T-helper 1 cell treated with Interleukin-12 subunit alpha and Interleukin-12 subunit beta and Interleukin-4 antibody, amounts not matched to agents 30 ng/mL and 1 ng/mL, for 36 hours (primary cell): ENCODE results near the gene POMZP3. TPM values are rescaled to one million over a fixed set of nuclear protein-coding genes. Genes with fewer than 3 reads are reported as not detected.
"Not testable (repeated sequence)": the region's sequence is repeated elsewhere in the genome, so short reads cannot be mapped to it uniquely, and the experiment has no call there.

Experiments
- intact Hi-C: fragments of 100-400 bp; cut with micrococcal nuclease; formaldehyde crosslinking; loops from one replicate; pipeline ENCODE4 v1.15.1; 2024
- total RNA-seq: library from RNA; stranded (reverse); gene quantifications from 2 replicates; pipeline ENCODE4 v1.2.3, GENCODE V29; 2022

The POMZP3 gene
- total RNA-seq, 1 donor from 2014 or later = 9.6 TPM

DNA sequence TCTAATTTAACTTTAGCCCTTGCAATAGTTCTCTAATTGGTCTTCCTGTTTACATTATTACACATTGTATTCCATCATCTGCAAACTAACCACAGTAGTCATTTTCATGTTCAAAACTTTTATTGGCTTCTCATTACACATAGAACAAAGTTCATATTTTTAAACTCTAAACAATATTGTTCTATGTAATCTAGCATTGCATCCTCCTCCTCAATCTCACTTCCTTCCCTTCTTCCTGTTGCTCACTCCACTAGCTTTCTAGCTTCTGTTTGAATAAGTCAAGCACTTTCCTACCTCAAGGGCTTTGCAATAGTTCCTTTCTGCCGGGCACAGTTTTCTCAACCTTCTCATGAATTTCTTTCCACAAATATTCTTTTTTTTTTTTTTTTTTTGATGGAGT, 38.5 kb downstream of the POMZP3 start:
- intact Hi-C loops = not testable (repeated sequence)

DNA sequence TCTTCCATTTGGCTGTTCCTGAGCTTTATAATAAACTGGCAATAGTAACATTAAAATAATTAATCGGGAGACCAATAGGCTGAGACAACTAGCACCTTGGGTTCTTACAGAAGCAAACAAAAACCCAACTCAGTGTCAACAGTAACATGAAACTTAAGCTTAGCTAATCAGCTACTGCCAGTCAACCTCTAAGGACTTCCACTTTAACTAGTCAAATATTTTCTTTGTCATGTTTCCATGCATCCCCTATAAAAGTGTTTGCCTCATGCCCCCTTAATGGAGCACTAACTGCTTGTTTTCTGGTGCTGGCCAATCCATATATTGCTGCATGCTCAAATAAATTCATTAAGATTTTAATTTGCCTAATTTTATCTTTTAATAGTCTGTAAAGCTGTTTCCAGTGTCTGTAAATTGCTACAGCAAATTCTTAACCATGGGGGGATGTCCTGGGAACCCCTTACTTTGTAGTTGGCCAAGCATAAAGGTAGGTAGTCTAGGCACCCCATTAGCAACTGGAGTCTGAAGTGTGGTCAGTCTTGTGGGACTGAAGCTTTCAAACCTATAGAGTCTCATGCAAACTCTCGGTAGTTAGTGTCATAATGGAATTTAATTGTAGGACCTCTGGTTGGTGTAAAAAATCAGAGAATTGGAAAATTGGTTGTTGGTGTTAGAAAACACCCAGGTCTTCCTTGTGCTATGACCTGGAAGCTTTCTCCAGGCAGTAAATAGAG, 40.3 kb downstream of the POMZP3 start:
- intact Hi-C loops = not testable (repeated sequence)

DNA sequence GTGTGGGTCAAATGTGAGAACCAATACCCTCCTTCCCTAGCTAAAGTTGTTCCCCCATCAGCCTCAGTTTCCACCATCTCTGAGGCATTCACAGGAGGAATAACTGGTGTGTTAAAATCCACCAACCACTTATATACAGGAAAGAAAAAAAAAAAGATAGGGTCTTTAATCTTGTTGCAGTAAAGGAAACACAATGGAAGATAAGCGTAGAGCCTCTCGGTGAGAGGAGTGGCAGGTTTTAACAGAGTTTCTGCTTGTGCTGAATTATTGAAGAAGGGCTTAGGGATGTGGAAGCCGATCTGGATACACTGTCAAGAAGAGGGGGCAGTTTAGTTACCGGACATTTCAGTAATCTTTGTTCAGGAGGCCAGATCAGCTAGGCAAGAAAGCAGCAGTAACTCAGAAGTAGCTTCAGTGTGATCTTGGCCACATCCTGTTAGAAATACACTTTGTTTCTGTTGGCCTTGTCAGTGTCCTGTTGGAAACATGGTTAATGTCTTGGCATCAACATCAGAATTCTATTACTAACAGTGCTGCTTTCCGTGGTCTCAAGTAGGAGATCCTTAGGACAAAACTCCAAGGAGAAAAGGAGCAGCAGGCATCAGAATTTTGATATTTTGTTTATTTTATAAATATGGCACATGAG, 43.3 kb downstream of the POMZP3 start:
- intact Hi-C loops = not testable (repeated sequence)

DNA sequence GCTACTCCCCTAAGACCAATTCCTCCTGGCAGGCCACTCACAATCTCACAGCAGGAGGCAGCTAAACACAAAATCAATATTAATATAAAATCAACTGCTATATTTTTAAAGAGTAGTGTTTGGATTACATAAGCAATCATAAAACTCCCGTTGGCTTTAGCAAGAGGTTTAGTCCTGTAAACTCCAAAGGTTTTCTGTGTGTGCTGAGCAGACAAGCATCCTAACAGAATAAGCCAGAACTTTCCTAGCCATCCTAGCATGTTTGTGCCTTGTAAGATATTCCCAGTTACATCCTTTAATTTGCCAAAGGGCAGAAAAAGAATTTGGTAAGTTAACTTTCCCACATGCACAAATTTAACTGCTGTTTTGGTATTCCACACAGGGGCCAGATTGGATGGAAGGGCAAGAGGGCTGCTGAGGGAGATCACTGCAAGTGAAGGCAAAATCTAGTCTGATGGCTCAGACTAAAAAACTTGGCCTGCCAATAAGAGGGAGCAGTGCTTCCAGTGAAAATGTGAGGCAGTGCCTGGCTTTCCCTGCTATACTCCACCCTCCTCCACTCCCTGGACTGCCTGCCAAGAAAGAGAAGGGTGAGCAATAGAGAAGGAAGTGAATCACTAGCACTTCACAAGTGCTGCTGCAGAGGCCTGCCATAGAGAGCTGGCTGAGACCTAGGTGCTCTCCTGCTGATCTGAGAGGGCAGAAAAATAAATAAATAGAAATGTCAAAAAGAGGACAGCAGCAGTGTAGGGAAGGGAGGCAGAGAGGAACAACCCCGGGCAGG, 44.0 kb downstream of the POMZP3 start:
- intact Hi-C loops = not testable (repeated sequence)

DNA sequence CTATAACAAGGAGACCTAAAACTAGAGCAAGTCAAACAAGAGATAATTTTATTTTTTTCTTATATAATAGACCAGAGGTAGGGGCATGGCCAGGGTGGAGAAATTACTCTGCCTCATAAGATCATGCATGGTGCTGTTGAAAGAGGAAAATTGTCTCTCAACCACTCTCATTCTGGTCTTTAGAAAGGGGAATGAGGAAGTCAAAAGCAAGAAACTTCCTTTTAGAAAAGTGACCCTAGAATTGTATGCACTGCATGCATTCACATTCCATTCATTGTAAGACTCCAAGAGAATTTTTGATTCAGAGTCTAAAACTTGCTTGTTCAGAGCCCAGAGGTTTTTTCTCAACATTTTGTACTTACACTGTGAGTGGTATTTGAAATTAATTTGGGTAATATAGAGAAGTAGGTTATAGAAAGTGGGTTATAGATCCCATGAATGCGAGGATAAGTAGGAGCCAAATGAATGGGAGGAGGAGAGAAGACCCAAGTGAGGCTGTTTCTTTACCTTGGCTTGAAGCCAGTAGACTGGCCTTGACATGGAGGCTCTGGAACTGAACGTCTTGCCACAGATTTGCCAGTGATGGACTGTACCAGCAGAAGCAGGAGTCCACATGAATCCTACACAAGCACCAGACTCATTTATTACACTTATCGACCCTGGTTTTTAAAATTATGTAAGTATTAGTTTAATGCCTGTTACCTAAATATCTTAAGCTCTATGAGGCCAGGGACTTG, 51.0 kb downstream of the POMZP3 start:
- intact Hi-C loops = not testable (repeated sequence)

DNA sequence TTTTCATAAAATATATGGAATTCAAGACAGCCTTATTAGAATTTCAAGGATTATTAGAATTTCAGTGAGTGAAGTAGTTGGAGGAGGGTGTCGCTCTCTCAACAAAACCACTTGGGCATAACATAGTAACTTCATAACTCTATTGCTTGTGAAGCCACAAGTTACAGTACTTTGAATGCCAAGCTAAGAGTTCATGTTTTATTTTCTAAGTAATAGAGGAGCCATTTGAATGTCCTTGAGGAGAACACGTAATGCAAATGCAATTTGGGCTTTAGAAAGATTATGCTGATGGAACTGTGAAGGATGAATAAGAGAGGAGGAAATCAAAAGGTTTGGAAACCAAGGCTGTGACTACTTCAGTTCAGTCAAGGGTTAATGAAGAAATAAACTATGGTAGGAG, 51.6 kb downstream of the POMZP3 start:
- intact Hi-C loops = not testable (repeated sequence)

DNA sequence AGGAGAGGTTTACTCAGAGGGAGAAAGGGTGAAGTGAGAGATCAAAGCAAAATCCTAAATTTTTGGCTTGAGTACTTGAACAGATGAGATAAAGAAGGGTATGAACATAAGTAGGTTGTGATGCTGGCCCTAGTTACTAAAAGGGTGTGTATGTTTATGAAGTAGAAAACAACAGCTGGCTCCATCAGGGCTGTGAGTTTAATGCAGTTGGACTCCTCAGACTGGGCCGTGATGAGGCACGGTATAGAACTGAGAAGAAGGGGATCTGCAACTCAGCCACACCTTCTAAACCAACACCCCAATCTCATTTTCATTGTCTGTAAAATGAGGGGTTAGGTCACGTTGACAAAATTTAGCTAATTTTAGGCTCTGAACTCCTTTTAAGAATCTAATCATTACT, 54.8 kb downstream of the POMZP3 start:
- intact Hi-C loops = not testable (repeated sequence)

DNA sequence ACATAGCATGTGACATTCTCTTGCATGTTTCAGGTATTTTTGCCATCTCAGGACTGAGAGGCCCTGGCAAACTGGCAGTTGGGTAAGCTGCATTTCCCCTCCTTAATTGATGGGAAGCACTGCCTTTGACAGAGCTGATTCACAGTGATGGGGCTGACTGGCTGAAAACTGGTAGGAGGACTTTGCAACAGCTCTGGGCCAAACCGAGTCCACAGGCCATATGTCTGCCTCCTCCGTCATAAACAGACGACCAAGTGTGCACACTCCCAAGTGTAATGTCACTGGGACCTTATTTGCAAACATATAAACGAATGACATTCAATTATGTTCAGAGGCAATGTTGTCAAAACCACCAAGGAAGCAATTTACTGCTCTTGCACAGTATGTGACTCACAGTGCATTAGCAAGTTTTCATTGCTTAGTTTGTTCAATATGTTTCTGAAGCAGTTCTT, 56.7 kb downstream of the POMZP3 start:
- intact Hi-C loops = not testable (repeated sequence)

DNA sequence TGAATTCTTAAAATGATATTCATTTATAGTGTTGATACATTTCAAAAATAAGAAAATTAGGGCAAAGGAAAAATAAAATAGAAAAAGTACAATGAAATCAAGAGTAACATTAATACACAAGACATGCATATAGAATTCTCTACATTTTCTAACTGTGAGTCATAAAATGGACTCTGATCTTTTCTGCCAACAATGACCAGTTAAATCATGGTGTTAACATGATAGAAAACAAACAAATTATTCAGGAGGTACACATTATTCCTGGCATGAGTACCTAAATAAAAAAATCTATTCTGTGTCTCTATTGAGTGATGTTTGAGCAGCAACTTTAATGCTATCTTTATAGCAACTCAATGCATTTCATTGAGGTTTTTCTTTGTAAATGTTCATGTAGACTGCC, 58.3 kb downstream of the POMZP3 start:
- intact Hi-C loops = not testable (repeated sequence)

DNA sequence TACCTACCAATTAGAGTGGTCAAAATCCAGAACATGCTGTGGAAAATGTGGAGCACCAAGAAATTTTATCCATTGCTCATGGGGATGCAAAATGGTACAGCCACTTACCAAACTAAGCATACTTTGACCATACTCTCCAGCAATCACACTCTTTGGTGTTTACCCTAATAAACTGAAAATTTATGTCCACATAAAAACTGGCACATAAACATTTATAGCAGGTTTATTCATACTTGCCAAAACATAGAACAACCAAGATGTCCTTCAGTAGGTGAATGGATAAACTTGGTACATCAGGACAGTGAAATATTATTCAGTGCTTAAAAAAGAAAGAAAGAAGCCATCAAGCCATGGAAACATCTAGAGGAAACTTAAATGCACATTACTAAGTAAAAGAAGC, 59.3 kb downstream of the POMZP3 start:
- intact Hi-C loops = not testable (repeated sequence)

DNA sequence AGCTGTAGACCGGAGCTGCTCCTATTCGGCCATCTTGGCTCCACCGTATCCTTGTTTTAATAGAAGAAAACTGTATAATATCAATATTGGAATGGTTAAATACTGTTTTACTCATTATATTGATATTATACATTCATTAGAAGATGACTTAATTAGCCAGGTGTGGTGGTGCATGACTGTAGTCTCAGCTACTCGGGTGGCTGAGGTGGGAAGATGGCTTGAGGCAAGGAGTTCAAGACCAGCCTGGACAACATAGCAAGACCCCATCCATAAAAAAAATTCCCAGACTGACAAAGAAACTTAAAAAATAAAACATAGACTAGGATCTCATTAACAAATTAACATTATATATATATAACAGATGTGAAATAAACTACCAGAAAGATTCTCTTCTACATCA, 59.8 kb downstream of the POMZP3 start:
- intact Hi-C loops = not testable (repeated sequence)

DNA sequence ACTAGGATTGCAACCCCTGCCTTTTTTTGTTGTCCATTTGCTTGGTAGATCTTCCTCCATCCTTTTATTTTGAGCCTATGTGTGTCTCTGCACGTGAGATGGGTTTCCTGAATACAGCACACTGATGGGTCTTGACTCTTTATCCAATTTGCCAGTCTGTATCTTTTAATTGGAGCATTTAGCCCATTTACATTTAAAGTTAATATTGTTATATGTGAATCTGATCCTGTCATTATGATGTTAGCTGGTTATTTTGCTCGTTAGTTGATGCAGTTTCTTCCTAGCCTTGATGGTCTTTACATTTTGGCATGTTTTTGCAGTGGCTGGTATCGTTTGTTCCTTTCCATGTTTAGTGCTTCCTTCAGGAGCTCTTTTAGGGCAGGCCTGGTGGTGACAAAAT, 62.1 kb downstream of the POMZP3 start:
- intact Hi-C loops = not testable (repeated sequence)

DNA sequence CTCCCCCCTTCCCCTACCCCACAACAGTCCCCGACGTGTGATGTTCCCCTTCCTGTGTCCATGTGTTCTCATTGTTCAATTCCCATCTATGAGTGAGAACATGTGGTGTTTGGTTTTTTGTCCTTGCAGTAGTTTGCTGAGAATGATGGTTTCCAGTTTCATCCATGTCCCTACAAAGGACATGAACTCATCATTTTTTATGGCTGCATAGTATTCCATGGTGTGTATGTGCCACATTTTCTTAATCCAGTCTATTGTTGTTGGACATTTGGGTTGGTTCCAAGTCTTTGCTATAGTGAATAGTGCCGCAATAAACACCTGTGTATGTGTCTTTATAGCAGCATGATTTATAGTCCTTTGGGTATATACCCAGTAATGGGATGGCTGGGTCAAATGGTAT, 65.7 kb downstream of the POMZP3 start:
- intact Hi-C loops = not testable (repeated sequence)

DNA sequence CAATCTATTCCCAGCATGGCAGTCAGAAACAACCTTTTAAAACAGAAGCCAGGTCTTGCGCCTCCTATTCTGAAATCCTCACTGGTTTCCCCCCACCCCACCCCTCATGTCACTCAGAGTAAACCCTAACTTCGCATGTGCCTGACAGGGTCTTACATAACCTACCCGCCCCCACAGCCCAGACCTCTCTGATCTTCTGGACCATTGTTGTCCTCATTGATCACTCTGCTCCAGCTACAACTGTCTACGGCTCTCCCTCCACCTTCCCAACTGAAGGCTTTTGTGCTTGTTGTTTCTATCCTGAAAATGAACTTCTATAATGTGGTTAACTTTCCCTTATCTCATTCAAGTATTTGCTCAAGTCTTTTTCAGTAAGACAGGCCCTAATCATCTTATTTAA, 66.9 kb downstream of the POMZP3 start:
- intact Hi-C loops = not testable (repeated sequence)

Other genes starting within 250 kb of the POMZP3 start
- 0.17 and 0.44 TPM in 2 replicates for gene SSC4D, start 217.6 kb downstream of the POMZP3 start, total RNA-seq
- 5.5 and 6.6 TPM in 2 replicates for gene ZP3, start 202.3 kb downstream of the POMZP3 start, total RNA-seq
- gene DTX2, start 165.6 kb downstream of the POMZP3 start, total RNA-seq = 36.7 and 40.0 TPM in 2 replicates
- gene UPK3B, start 116.7 kb downstream of the POMZP3 start, total RNA-seq = 0.46 and 2.0 TPM in 2 replicates
- gene SPDYE16, start 84.0 kb downstream of the POMZP3 start, total RNA-seq = 0.05 and 0.27 TPM in 2 replicates